Heart left ventricle (tissue), 13 donors: ENCODE data around the gene VASN.

Experiments
- POLR2A ChIP-seq, 2 donors: fragments of 450-650 bp; IDR thresholded peaks; one replicate each; pipeline ENCODE4 v1.6.1; 2017; ENCODE audit warnings: antibody characterized with exemption in 2 of 2, mild to moderate bottlenecking in 2 of 2, moderate library complexity in 2 of 2
- TF ChIP-seq, protein P1 (sequence below), 12 donors: fragments of 200-600 bp; sonication (generic) in 4 of 12; IDR thresholded peaks; one replicate each; pipeline versions ENCODE4 v1.5.0 to v1.8.0; 2018 to 2022; ENCODE audit warnings: antibody characterized with exemption in 12 of 12, mild to moderate bottlenecking in 5 of 12
- donor health status: ischemic (EF 13 %, LVEDD 7.1; RV severe dilation, severe dysfunction).
- donor health status: DM: no; HTN: yes; CAD: no.
- donor health status: DM: no; HTN: no; CAD: no.
- donor health status: ischemic (EF 25% LVEDD 6.9; RV normal size, moderate dysfunction).
- donor health status: ischemic (EF 25% LVEDD 5.7; RV mildly dilated, moderate dysfunction).
- donor health status: ischemic (EF 35%, LVEDD 5.7; RV mildly dilated, moderate dysfunction).
- donor health status: nonischemic (EF 11% LVEDD 7.7; RV severe dilation, severe dysfunction).
- donor health status: DM: yes; HTN: yes; CAD: no.
- donor health status: PGD.
- donor health status: ischemic (EF 29% LVEDD 5.4; RV normal size, mild dysfunction).
- donor health status: nonischemic (EF 23%, LVEDD 6.1; RV moderate dilation, normal function).

DNA sequence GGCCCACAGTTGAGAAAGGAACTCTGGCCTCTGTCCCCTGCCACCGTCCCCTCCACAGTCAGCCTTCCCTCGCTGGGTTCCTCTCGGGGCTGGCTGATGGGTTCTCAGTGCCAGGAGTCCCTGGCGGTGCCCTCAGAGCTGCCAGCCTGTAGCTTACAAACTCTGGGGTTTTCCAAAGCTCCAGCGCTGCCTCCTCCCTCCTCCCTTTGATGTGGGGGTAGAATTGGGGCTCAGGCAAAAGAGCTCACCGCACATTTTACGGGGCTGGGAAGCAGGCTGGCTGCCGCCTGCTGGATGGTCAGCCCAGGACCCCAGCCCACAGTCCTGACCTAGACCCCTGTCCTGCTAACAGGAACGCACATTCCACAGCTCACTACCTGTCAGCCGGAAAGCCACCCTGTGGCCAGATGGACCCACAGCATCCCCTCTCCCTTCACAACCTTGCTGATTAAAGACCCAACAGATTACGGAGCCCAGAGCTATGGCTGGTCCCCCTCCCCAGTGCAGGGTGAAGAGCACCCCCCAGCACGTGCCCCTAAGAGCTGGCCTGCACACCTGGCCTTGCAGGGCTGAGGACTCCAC is 6.0 kb downstream of the VASN start:
- TF ChIP-seq, protein P1, sequence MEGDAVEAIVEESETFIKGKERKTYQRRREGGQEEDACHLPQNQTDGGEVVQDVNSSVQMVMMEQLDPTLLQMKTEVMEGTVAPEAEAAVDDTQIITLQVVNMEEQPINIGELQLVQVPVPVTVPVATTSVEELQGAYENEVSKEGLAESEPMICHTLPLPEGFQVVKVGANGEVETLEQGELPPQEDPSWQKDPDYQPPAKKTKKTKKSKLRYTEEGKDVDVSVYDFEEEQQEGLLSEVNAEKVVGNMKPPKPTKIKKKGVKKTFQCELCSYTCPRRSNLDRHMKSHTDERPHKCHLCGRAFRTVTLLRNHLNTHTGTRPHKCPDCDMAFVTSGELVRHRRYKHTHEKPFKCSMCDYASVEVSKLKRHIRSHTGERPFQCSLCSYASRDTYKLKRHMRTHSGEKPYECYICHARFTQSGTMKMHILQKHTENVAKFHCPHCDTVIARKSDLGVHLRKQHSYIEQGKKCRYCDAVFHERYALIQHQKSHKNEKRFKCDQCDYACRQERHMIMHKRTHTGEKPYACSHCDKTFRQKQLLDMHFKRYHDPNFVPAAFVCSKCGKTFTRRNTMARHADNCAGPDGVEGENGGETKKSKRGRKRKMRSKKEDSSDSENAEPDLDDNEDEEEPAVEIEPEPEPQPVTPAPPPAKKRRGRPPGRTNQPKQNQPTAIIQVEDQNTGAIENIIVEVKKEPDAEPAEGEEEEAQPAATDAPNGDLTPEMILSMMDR (IDR thresholded peaks at IDR 0.05): no peak
- no peak for TF ChIP-seq POLR2A (IDR thresholded peaks at IDR 0.05)
